K562 (cell line): ENCODE data around the gene ZSWIM6. TPM values are rescaled to one million over a fixed set of nuclear protein-coding genes. Genes with fewer than 3 reads are reported as not detected.

ENCODE experiments used
- CBX5 ChIP-seq: IDR thresholded peaks from 2 replicates; pipeline ENCODE4 v1.6.1; 2014; ENCODE audit warnings: low read depth, borderline replicate concordance
- CUX1 ChIP-seq: fragments of 200-800 bp; sonication (Bioruptor generic); IDR thresholded peaks from 2 replicates; pipeline ENCODE4 v1.6.1; 2016; ENCODE audit warnings: missing genetic modification characterization, missing compliant biosample characterization
- CXXC5 ChIP-seq: fragments of 250-450 bp; sonication (Bioruptor Pico); IDR thresholded peaks from 2 replicates; pipeline ENCODE4 v1.8.0; 2022; ENCODE audit warnings: inconsistent platforms, mild to moderate bottlenecking, moderate library complexity
- DIDO1 ChIP-seq: fragments of 450-650 bp; IDR thresholded peaks from 2 replicates; pipeline ENCODE4 v1.6.1; 2016; ENCODE audit warnings: low read depth, missing biosample characterization, missing genetic modification characterization
- E2F3 ChIP-seq: fragments of 250-450 bp; sonication (Bioruptor Pico); IDR thresholded peaks from 2 replicates; pipeline ENCODE4 v1.4.0; 2020; ENCODE audit warnings: mild to moderate bottlenecking
- HIVEP1 ChIP-seq: fragments of 250-450 bp; sonication (Bioruptor Pico); IDR thresholded peaks from 2 replicates; pipeline ENCODE4 v1.4.0; 2020; ENCODE audit warnings: mild to moderate bottlenecking
- JUN ChIP-seq, 2 experiments: sonication (generic) in 1 of 2; formaldehyde crosslinking in 1 of 2; IDR thresholded peaks; 2 replicates each; pipeline versions ENCODE4 v1.6.1 to v1.8.0; 2012 to 2022; ENCODE audit warnings: borderline replicate concordance in 2 of 2, mild to moderate bottlenecking in 2 of 2, improper control_type of control experiment in 1 of 2, low read depth in 1 of 2, low read length in 1 of 2, missing genetic modification reagents in 1 of 2
- KAT8 ChIP-seq: fragments of 450-650 bp; IDR thresholded peaks from 2 replicates; pipeline ENCODE4 v1.6.1; 2016; ENCODE audit warnings: low read depth, mild to moderate bottlenecking
- MEF2A ChIP-seq: IDR thresholded peaks from 2 replicates; pipeline ENCODE4 v1.6.1; 2011; ENCODE audit warnings: low read depth, mild to moderate bottlenecking, low read length, moderate library complexity; ENCODE audit not compliant: control insufficient read depth
- NBN ChIP-seq: fragments of 450-650 bp; IDR thresholded peaks from 2 replicates; pipeline ENCODE4 v1.6.1; 2016; ENCODE audit warnings: low read depth, mild to moderate bottlenecking
- NRF1 ChIP-seq, 2 experiments: fragments of 450-650 bp; IDR thresholded peaks in 1 of 2; conservative IDR thresholded peaks in 1 of 2; 2 replicates each; pipeline ENCODE4 v1.6.1; 2014; ENCODE audit warnings: mild to moderate bottlenecking in 2 of 2
- PHF8 ChIP-seq: fragments of 200-600 bp; sonication (generic); IDR thresholded peaks from 2 replicates; pipeline ENCODE4 v1.6.1; 2012; ENCODE audit warnings: mixed run types, mild to moderate bottlenecking, inconsistent platforms, low read length, moderate library complexity, borderline replicate concordance
- POLR2B ChIP-seq: fragments of 450-650 bp; IDR thresholded peaks from 2 replicates; pipeline ENCODE4 v1.6.1; 2018; ENCODE audit warnings: low read depth; ENCODE audit not compliant: partially characterized antibody
- POLR2G ChIP-seq: fragments of 200-400 bp; formaldehyde crosslinking; IDR thresholded peaks from 2 replicates; pipeline ENCODE4 v1.6.1; 2017; ENCODE audit warnings: low read depth, mild to moderate bottlenecking, antibody characterized with exemption, low read length, moderate library complexity
- RBFOX2 ChIP-seq: fragments of 200-400 bp; formaldehyde crosslinking; IDR thresholded peaks from 2 replicates; pipeline ENCODE4 v1.6.1; 2017; ENCODE audit warnings: low read depth, mild to moderate bottlenecking, low read length, moderate library complexity
- SMARCE1 ChIP-seq: fragments of 450-650 bp; IDR thresholded peaks from 2 replicates; pipeline ENCODE4 v1.7.1; 2016; ENCODE audit warnings: mild to moderate bottlenecking
- SRSF9 ChIP-seq: fragments of 200-400 bp; formaldehyde crosslinking; IDR thresholded peaks from 2 replicates; pipeline ENCODE4 v1.6.1; 2017; ENCODE audit warnings: low read depth, low read length, borderline replicate concordance
- TAF15 ChIP-seq: fragments of 200-400 bp; formaldehyde crosslinking; IDR thresholded peaks from 2 replicates; pipeline ENCODE4 v1.6.1; 2017; ENCODE audit warnings: mild to moderate bottlenecking, low read depth, low read length, moderate library complexity
- ZBTB43 ChIP-seq: sonication (generic); formaldehyde crosslinking; IDR thresholded peaks from 2 replicates; pipeline ENCODE4 v1.8.0; 2023; ENCODE audit warnings: mild to moderate bottlenecking, missing genetic modification reagents
- ZNF174 ChIP-seq: fragments of 250-450 bp; sonication (Bioruptor Pico); IDR thresholded peaks from 2 replicates; pipeline ENCODE4 v1.4.0; 2020; ENCODE audit warnings: mild to moderate bottlenecking
- ZNF263 ChIP-seq: sonication (generic); formaldehyde crosslinking; IDR thresholded peaks from 2 replicates; pipeline ENCODE4 v1.8.0; 2022; ENCODE audit warnings: mild to moderate bottlenecking, missing genetic modification reagents, borderline replicate concordance
- ZNF354B ChIP-seq: fragments of 250-450 bp; sonication (Bioruptor Pico); IDR thresholded peaks from 2 replicates; pipeline ENCODE4 v1.4.0; 2020
- ZNF780A ChIP-seq: fragments of 250-450 bp; sonication (Bioruptor Pico); IDR thresholded peaks from 2 replicates; pipeline ENCODE4 v1.5.0; 2021; ENCODE audit warnings: mild to moderate bottlenecking
- ZNF79 ChIP-seq: fragments of 250-450 bp; sonication (Bioruptor Pico); IDR thresholded peaks from 2 replicates; pipeline ENCODE4 v1.4.0; 2020; ENCODE audit warnings: low read depth, mild to moderate bottlenecking, moderate library complexity
- polyA plus RNA-seq, 8 experiments: library from polyadenylated mRNA; depleted of rRNA in 4 of 8; stranded (reverse) in 5 of 8; unstranded in 3 of 8; fragments of >200 nt; fragmentation: Nextera tagmentation in 2 of 8; fragmentation: Illumina TruSeq in 1 of 8; extraction: Ambion mirVana in 2 of 8; extraction: Trizol in 1 of 8; gene quantifications; 2 replicates each; pipeline versions ENCODE4 v1.2.1 to v1.2.3, GENCODE V29; 2011 to 2014; ENCODE audit warnings: inconsistent platforms in 1 of 8, missing spikeins in 1 of 8
- total RNA-seq, 7 experiments: library from RNA; depleted of rRNA in 6 of 7; stranded (reverse); fragments of >200 nt in 6 of 7; fragmentation: Illumina TruSeq in 2 of 7; extraction: Trizol in 2 of 7; gene quantifications; 2 replicates each; pipeline versions ENCODE4 v1.2.1 to v1.2.3, GENCODE V29; 2011 to 2021; ENCODE audit warnings: low replicate concordance in 1 of 7

The ZSWIM6 gene
- total and polyA plus RNA-seq, 9 of the 15 experiments (the other 6 are each of a cell fraction or from before 2014, with no cell fraction given) = 0.81 to 3.2 (median 2.0) TPM

- no peak for TF ChIP-seq ZBTB43
- no peak for TF ChIP-seq SRSF9
- peak; percentile 59 for TF ChIP-seq RBFOX2
- TF ChIP-seq KAT8 = no peak
- TF ChIP-seq ZNF79 (CRISPR knock-in tag) = no peak
- no peak for TF ChIP-seq NBN
- no peak for TF ChIP-seq SMARCE1
- TF ChIP-seq DIDO1 (tag) = no peak
- peak; percentile 13; the same call in 1 of the 2 replicates for TF ChIP-seq PHF8
- TF ChIP-seq ZNF354B (CRISPR knock-in tag) = no peak
- no peak for TF ChIP-seq POLR2B
- TF ChIP-seq JUN (IDR thresholded peaks at IDR 0.05; ENCODE audit: borderline replicate concordance, low read depth, low read length) = no peak
- TF ChIP-seq JUN (CRISPR knock-in tag; IDR thresholded peaks at IDR 0.05; ENCODE audit: borderline replicate concordance) = no peak
- no peak for TF ChIP-seq HIVEP1
- no peak for TF ChIP-seq E2F3 (CRISPR knock-in tag)
- TF ChIP-seq NRF1 (conservative IDR thresholded peaks at IDR 0.05 in 1 of 2, IDR thresholded peaks at IDR 0.05 in 1 of 2) = 0 out of 4 replicates have a peak, but pooled peaks of 1 of the 2 experiments have one; percentile 17
- no peak for TF ChIP-seq CBX5
- no peak; the same call in 1 of the 2 replicates for TF ChIP-seq ZNF263 (CRISPR knock-in tag)
- TF ChIP-seq POLR2G = peak; percentile 42; the same call in 1 of the 2 replicates
- no peak for TF ChIP-seq TAF15
- TF ChIP-seq CUX1 (CRISPR knock-in tag) = no peak
- TF ChIP-seq CXXC5 (CRISPR knock-in tag) = peak; percentile 25
- no peak for TF ChIP-seq ZNF174 (CRISPR knock-in tag)
- TF ChIP-seq ZNF780A (CRISPR knock-in tag) = no peak
- no peak for TF ChIP-seq MEF2A
Measured at GRCh38 chr5:61333321-61333953, 1.4 kb downstream of the ZSWIM6 start (continued).
